NCI-H2171 treated with DMSO at 0.1 percent for 48 hours (cell line): ENCODE measurements around the gene TMEM80.
"Not testable (repeated sequence)": the region's sequence is repeated elsewhere in the genome, so short reads cannot be mapped to it uniquely, and the experiment has no call there.

Experiments used
- DNase-seq: peaks from one replicate; lab custom pipeline; 2025; lab: John Stamatoyannopoulos, UW

TMEM80 gene

DNA sequence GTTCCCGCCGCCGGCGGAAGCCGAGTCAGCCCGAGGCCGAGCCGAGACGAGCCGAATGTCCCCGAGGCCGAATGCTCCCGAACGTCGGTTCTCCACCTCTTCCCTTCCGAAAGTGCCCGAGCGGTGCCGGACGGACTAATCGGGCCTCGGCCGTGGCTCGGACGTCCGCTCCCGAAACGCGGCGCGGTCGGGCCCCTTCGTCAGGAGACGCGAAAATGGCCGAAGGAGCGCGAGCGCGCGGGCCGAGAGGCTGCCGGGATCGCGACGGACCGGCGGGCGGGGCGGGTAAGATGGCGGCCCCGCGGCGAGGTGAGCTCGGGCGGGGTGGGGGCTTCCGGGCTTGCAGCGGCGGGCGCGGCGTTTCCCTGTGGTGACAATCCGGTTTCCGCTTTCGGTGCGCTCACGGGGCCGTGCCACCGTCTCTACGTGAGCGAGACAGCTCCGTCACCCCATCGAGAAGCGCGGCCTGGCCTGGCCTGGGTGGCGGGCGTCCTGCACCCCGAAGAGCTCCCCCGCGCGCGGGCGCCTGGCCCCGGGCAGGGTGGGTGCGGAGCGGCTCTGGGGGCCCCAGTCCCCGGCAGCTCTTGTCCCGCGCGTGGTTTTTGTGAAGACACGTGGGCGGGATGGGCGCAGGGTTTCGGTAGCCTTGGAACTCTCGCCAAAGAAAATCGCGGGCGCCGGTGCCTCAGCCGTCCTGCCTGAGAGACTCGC is at the start of gene TMEM80:
TMEM80 (plus strand) TSS at position 279 of the 711 bp plus-strand sequence; CDS start at position 291, 12 bp downstream.
- DNase-seq = peak; percentile 82

DNA sequence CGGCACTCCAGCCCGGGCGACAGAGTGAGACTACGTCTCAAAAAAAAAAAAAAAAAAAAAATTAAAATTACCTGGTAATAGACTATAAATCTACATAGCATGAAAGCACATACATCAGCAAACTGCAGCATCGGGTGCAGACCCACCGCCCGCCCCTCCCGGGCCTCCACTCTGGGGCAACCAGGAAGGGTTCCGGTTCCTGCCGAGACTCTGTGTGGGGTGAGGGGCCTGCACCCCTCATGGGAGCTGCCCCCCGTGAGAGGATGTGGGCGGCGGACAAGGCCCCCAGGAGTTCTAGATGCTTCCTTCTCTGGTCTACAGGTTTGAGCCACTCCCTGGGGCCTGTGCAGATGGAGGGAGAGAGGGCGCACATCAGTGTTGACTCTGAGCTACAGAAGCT is 49.4 kb upstream of the TMEM80 start:
- no peak for DNase-seq

DNA sequence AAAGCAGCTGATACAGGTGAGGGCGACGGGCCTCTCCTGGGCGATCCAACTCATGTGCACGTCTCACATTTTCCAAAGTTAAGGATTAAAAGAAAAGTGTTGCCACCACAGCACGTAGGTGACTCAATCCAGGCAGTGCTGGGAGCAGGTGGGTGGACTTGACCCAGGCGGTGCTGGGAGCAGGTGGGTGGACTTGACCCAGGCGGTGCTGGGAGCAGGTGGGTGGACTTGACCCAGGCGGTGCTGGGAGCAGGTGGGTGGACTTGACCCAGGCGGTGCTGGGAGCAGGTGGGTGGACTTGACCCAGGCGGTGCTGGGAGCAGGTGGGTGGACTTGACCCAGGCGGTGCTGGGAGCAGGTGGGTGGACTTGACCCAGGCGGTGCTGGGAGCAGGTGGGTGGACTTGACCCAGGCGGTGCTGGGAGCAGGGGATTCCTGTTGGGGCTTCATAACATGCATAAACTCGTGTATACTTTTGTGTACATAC is 47.9 kb upstream of the TMEM80 start:
- DNase-seq = not testable (repeated sequence)

DNA sequence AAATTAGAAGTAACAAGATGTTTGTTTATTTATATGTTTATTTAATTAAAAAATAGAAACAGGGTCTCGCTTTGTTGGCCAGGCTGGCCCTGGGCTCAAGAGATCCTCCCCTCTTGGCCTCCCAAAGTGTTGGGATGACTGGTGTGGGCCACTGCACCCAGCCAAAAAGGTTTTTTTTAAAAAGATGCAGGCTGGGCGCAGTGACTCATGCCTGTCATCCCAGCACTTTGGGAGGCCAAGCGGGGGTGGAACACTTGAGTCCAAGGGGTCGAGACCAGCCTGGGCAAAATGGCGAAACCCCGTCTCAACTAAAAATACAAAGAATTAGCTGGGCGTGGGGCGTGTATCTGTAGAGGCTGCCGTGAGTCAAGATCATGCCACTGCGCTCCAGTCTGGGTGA is 45.1 kb upstream of the TMEM80 start:
- no peak for DNase-seq

DNA sequence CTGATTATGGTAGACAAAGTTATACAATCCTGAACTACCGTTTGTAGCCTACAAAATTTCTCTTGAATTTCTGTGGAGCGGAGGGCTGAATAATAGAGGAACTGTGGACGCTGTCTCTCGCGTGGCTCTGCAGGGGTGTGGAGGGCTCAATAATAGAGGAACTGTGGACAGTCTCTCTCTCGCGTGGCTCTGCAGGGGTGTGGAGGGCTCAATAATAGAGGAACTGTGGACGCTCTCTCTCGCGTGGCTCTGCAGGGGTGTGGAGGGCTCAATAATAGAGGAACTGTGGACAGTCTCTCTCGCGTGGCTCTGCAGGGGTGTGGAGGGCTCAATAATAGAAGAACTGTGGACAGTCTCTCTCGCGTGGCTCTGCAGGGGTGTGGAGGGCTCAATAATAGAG is 42.5 kb upstream of the TMEM80 start:
- DNase-seq = not testable (repeated sequence)

DNA sequence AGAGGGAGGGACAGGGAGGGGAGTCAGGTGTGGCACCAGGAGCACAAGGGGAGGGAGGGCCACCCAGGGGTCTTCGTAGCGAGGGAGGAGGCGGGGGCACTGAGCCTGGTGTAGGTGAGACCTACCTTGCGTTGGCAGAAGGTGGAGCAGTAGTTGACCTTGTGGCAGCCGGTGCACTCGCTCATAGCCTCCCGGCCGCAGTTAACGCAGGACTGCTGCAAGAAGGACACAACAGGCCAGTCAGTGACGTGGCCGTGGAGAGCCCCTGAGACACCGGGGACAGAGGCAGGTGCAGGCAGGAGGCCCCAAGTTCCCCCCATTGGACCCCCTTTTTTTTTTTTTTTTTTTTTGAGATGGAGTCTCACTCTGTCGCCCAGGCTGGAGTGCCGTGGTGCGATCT is 41.8 kb upstream of the TMEM80 start:
- DNase-seq = no peak

DNA sequence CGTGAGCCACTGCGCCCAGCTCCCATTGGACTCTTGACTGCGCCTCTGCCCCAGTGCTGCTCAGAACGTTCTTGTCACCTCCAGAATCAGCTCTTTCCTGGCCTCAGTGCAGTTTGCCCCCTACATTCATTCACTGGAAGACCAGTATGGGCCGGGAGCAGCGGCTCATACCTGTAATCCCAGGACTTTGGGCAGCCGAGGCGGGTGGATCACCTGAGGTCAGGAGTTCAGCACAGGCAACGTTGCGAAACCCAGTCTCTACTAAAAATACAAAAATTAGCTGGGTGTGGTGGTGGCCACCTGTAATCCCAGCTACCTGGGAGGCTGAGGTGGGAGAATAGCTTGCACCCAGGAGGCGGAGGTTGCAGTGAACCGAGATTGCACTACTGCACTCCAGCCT is 41.2 kb upstream of the TMEM80 start:
- not testable (repeated sequence) for DNase-seq

DNA sequence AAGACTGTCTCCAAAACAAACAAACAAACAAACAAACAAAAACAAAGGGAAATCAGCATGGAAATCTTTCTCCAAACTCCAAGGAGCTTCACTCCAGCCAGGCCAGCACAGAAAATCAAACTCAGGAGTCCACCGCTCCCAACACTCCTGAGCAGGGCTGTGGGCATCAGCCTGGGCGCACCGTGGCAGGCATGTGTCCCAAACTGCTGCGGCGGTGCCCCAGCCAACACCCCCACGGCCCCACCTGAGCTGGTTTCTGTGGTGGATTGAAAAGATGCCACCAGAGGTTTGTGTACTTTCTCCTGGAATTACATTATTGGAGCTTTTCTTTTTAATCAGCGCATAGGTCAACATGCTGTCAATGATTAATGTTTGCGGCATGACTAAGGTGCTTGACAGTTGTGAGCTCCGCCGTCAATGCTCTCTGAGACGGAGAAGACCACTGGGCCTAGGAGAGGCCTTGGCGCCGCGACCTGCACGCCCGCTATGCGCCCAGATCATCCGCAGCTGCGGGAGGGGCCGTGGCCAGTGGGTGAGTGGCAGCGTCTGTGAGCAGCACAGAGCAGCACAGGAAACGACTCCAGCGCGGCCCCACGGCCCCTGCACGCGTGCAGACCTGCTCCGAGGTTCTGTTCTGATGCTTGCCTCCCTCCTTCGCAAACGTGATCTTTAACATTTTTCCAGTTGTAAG is 40.4 kb upstream of the TMEM80 start:
- no peak for DNase-seq

DNA sequence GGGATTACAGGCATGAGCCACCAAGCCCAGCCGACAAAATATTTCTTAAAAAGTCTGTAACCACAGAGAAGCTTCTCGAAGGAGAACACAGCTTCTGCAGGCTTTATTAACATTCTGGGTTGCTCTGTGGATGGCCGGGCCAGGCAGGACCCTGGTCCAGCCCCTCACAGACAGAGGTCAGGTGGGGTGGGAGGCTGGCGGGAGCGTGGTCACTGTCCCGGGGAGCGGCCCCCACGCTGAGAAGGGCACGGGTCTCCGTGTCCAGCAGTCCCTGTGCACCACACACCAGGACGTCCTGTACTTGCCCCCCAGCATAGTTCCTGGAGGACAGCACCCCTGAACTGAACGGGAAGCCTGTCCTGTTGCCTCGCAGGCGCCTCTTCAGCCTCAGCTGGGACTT is 39.2 kb upstream of the TMEM80 start:
- DNase-seq = no peak

DNA sequence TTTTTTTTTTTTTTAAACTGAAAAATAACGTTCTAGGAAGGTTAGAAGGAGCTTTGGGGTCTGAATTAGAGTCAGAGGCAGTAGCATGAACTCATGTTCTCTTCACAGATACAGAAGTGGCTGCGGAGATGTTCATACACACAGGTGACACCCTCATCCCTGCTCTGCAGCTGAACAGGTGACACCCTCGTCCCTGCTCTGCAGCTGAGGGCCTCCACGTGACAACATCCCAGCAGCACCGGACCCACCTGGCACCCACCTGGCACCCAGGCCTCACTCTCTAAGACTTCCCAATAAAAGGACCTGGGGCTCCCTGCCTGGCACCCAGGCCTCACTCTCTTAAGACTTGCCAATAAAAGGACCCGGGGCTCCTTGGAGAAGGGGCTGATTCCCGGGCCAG is 38.8 kb upstream of the TMEM80 start:
- DNase-seq = no peak

DNA sequence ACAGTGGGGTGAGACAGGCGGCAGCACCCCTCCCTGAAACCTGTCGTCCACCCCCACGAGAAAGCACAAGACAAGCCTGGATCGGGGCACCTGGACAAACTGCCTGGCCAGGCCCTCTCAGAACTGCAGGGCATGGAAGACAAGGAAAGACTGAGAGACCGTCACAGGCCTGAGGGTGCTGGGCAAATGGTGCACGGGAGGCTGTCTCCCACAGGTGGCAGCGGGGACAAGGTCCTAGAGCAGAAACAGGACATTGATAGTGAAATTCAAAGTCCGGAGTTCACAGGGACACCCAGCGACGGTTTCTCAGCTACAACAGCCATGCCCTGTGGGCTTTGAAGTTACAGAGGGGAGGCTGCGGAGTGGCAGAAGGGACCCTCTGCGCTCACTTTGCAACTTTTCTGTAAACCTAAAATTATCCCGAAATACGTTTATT is 37.9 kb upstream of the TMEM80 start:
- DNase-seq = no peak

DNA sequence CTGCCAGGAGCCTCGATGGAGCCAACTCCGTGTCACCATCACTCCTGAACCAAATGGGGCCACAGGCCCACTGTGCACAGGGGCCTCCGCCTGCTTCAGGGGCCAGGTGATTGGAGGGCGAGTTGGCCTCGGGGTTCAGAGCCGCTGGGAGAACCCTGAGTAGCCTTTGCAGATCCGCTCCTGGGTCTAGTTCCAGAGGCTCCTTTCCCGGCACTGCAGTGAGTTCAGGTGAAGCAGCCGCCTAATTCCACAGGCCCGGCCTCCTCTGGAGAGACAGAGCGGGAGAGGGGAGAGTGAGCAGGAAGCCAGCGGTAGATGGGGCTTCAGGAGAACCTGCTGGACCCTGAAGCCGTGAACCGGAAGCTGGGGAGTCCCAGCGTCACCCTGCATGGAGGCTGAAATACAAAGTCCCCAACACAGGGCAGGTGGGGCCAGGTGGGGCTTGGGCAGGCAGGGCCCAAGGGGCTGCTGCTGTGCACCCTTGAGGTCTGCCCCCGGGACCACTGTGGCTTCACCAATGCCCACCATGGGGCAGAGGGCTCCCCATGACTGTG is 36.0 kb upstream of the TMEM80 start:
- no peak for DNase-seq

DNA sequence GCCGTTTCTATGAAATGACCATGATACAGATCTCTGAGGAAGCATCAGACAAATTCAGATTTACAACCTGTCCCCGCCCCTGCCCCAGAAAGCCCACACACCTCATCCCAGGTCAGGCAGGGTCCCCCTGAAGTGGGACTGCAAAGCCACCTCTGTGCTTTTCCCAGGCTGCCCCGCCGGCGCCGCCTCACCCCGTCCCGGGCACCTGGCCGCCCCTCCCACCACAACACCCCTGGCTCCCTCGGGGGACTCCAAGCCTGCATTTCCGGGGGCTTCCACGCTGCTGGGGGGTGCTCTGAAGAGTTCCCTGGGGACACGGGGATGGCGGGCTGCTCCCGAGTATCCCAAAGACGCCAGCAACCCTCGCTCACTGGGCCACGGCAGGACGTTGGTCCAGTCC is 35.3 kb upstream of the TMEM80 start:
- DNase-seq = no peak

DNA sequence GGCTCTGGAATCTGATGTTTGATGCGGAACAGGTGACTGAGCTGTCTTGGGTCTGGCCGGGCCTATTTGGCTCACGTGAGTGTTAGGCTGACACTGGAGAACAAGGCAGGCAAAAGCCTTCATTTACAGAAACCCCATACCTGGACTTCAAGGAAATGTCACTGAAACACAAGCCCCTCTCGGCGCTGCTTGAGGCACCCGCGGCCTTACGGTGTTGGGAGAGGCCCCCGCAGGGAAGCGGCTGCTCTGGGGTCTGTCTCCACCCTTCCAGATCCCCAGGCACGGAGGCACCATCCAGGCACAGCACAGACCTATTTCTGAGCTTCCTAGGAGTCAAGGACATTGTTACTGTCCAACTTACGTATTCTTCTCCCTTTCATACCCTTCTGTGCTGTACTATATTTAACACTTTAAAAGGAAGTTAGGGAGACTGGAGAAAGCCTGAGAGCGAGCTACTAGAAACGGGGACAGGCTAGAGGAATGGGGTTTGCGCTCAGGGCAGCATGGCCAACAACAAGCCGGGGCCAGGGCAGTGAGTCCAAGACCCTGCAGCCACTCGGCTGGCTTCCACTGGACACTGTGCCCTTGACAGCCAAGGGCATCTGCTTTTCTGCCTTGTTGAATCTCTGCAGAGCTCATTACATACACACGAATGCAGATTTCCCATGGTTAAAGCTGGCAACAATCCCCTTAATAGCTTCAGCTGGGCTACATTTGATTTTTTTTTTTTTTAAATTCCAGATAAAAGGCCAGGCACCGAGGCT is 34.8 kb upstream of the TMEM80 start:
- no peak for DNase-seq

DNA sequence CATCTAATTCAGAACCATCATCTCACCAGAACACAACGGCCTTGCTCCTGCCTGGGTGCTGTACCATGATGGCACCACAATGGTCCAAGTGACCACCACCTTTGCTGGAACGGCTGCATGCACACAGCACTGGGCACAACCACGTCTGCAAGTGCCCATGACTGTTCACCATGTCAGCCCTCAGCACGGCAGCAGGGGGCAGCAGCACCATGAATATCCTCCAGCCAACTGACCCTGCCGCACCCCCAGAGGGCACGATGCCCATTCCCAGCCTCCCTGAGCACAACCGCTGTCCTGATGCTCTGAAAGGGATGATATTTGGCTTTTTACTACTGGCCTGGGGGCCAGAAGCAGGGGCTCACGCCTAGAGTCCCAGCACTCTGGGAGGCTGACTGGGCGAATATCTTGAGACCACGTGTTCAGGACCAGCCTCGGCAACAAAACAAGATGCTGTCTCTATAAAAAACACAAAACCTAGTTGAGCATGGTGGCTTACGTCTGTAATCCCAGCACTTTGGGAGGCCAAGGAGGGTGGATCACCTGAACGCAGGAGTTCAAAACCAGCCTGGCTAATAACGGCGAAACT is 32.8 kb upstream of the TMEM80 start:
- no peak for DNase-seq

DNA sequence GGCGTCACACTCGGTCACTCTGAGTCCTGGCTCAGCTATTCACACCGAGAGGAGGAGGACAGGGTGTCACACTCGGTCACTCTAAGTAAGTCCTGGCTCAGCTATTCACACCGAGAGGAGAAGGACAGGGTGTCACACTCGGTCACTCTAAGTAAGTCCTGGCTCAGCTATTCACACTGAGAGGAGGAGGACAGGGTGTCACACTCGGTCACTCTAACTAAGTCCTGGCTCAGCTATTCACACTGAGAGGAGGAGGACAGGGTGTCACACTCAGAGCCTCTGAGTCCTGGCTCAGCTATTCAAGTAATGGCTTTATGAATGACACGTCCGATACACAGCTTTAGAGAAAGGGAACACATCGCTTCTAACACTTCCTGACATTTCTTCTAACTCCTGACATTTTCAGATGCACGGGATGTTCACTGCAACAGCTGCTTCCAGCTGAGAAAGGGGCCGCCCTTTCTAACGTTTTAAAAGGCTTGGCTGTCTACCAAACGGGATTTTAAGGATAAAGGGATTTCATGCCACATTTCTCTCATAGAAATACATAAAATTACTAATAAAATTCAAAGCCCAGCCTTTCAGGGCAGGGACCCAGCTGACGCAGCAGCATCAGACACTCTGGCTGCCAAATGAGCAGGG is 30.4 kb upstream of the TMEM80 start:
- no peak for DNase-seq

DNA sequence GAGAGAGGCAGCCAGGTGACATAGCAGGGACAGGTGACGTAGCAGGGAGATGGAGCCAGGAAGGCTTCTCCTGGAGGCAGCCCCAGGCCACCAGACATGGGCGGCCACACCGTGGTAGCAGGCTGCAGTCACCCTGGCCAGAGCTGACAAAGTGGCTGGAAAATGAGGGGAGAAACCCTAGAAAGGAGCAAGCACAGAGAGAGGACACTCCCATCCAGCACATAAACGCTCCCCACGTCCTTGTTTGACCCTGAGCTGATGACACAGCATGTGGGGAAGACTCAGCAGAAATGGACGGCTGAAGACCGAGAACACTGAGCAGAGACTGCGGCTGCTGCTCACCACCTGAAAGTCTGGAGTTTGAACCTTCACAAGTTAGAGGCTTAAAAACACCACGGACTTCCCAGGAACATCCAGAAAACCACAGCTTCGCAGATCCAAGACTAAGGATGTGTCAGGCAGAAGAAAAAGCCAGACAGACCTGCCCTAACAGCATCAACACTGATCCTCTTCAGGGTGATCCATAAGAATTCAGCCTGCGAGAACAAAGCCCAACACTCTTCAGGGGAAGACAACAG is 29.8 kb upstream of the TMEM80 start:
- DNase-seq = no peak

DNA sequence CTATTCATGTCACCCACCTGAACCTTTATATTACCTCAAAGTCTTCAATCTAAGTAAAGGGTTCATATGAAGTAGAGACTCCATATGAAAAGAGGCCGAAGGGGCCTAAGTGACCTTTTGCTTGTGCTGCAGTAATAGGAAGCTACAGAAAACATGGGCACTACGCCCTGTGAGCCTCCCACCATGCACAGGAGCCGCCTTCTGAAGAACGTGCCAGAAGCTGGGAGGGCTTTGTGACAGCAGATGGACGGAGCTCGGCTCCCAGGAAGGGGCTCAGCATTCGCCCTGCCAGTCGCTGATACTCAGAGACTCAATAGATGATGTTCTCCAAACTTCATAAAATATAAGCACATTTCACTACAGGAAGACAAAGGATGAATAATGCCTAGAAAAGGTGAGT is 21.8 kb upstream of the TMEM80 start:
- DNase-seq = no peak

DNA sequence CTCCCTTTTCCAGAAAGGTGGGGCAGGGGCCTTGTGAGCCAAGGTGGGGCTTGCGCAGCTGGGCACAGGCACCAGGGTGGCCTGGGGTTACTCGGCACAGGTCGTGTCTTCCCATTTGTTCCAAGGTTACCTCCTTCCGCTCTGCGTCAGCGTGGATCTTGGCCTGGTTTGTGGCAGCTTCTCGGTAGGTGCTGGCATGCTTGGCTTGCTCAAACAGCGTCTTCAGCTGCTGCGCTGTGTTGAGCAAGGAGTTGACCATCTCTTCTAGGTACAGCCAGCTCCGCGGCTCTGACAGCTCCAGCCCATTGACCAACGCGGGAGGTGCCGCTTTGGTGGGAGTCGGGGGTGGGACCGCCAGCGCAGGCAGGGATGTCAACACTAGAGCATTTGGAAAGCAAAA is 21.2 kb upstream of the TMEM80 start:
- DNase-seq = no peak

DNA sequence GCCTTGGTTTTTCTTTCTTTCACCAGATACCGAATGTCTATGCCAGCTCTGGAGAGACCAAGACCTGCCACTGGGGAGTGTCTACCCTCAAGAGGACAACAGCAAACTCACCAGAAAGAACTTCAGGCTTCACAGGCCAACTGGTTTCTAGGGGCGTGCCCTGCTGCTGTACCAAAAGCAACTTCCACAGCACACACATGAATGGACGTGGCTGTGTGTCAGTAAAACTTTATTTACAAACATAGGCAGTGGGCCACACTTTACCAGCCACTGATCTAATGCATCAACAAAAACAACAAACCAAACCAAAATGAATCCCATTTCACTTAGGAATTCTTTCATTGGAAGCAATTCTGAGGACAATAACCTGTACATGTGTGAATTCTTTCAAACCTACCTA is 17.3 kb upstream of the TMEM80 start:
- DNase-seq = no peak
